ENCODE results near the gene VRK2.

GRCh38 chr2:58122040-58122439 lies 75.4 kb downstream of the VRK2 start:
- TF ChIP-seq NFYB (CRISPR knock-in tag; conservative IDR thresholded peaks at IDR 0.05; ENCODE audit: low read depth), result no peak
- TF ChIP-seq, protein P1, sequence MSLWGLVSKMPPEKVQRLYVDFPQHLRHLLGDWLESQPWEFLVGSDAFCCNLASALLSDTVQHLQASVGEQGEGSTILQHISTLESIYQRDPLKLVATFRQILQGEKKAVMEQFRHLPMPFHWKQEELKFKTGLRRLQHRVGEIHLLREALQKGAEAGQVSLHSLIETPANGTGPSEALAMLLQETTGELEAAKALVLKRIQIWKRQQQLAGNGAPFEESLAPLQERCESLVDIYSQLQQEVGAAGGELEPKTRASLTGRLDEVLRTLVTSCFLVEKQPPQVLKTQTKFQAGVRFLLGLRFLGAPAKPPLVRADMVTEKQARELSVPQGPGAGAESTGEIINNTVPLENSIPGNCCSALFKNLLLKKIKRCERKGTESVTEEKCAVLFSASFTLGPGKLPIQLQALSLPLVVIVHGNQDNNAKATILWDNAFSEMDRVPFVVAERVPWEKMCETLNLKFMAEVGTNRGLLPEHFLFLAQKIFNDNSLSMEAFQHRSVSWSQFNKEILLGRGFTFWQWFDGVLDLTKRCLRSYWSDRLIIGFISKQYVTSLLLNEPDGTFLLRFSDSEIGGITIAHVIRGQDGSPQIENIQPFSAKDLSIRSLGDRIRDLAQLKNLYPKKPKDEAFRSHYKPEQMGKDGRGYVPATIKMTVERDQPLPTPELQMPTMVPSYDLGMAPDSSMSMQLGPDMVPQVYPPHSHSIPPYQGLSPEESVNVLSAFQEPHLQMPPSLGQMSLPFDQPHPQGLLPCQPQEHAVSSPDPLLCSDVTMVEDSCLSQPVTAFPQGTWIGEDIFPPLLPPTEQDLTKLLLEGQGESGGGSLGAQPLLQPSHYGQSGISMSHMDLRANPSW (CRISPR knock-in tag; conservative IDR thresholded peaks at IDR 0.05; ENCODE audit: low read depth), result no peak
- TF ChIP-seq, protein P2, sequence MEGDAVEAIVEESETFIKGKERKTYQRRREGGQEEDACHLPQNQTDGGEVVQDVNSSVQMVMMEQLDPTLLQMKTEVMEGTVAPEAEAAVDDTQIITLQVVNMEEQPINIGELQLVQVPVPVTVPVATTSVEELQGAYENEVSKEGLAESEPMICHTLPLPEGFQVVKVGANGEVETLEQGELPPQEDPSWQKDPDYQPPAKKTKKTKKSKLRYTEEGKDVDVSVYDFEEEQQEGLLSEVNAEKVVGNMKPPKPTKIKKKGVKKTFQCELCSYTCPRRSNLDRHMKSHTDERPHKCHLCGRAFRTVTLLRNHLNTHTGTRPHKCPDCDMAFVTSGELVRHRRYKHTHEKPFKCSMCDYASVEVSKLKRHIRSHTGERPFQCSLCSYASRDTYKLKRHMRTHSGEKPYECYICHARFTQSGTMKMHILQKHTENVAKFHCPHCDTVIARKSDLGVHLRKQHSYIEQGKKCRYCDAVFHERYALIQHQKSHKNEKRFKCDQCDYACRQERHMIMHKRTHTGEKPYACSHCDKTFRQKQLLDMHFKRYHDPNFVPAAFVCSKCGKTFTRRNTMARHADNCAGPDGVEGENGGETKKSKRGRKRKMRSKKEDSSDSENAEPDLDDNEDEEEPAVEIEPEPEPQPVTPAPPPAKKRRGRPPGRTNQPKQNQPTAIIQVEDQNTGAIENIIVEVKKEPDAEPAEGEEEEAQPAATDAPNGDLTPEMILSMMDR (IDR thresholded peaks at IDR 0.05), result no peak
